GM12878 (cell line): ENCODE data around the gene FRRS1L. TPM values are rescaled to one million over a fixed set of nuclear protein-coding genes. Genes with fewer than 3 reads are reported as not detected.

Source experiments
- ATF7 ChIP-seq: fragments of 450-650 bp; IDR thresholded peaks from 2 replicates; pipeline ENCODE4 v1.6.1; 2016; ENCODE audit warnings: low read depth, mild to moderate bottlenecking
- CBX5 ChIP-seq: sonication (generic); IDR thresholded peaks from 2 replicates; pipeline ENCODE4 v1.6.1; 2016; ENCODE audit warnings: low read depth, moderate library complexity, mild to moderate bottlenecking, inconsistent platforms
- CREB1 ChIP-seq: IDR thresholded peaks from 2 replicates; pipeline ENCODE4 v1.6.1; 2012; ENCODE audit warnings: low read depth, mild to moderate bottlenecking, inconsistent platforms
- E4F1 ChIP-seq: fragments of 450-650 bp; IDR thresholded peaks from 2 replicates; pipeline ENCODE4 v1.6.1; 2018; ENCODE audit warnings: borderline replicate concordance, mild to moderate bottlenecking; ENCODE audit not compliant: partially characterized antibody
- FOS ChIP-seq: IDR thresholded peaks from 3 replicates; pipeline ENCODE4 v1.6.1; 2011; ENCODE audit warnings: borderline replicate concordance; ENCODE audit not compliant: insufficient read length; ENCODE audit errors: extremely low read depth
- GABPA ChIP-seq: IDR thresholded peaks from 2 replicates; pipeline ENCODE4 v1.6.1; 2014; ENCODE audit warnings: antibody characterized with exemption, low read depth, mild to moderate bottlenecking, inconsistent platforms
- GATAD2B ChIP-seq: fragments of 450-650 bp; conservative IDR thresholded peaks from 2 replicates; pipeline ENCODE4 v1.6.1; 2017; ENCODE audit warnings: low read depth, mild to moderate bottlenecking, moderate library complexity
- LARP7 ChIP-seq: fragments of 450-650 bp; IDR thresholded peaks from 2 replicates; pipeline ENCODE4 v1.6.1; 2017; ENCODE audit warnings: mild to moderate bottlenecking
- MLLT1 ChIP-seq: fragments of 450-650 bp; IDR thresholded peaks from 2 replicates; pipeline ENCODE4 v1.6.1; 2016; ENCODE audit warnings: mild to moderate bottlenecking
- MTA2 ChIP-seq: fragments of 450-650 bp; IDR thresholded peaks from 2 replicates; pipeline ENCODE4 v1.6.1; 2016; ENCODE audit warnings: low read depth, mild to moderate bottlenecking, moderate library complexity
- NBN ChIP-seq: fragments of 450-650 bp; IDR thresholded peaks from 2 replicates; pipeline ENCODE4 v1.6.1; 2016
- NR2C1 ChIP-seq: fragments of 450-650 bp; IDR thresholded peaks from 2 replicates; pipeline ENCODE4 v1.6.1; 2017; ENCODE audit warnings: antibody characterized with exemption, mild to moderate bottlenecking, moderate library complexity
- PAX5 ChIP-seq: IDR thresholded peaks from 2 replicates; pipeline ENCODE4 v1.6.1; 2011; ENCODE audit warnings: low read depth, low read length, borderline replicate concordance
- PML ChIP-seq: IDR thresholded peaks from 2 replicates; pipeline ENCODE4 v1.6.1; 2012; ENCODE audit warnings: low read length, inconsistent platforms
- RCOR1 ChIP-seq: conservative IDR thresholded peaks from 2 replicates; pipeline ENCODE4 v1.6.1; 2012; ENCODE audit warnings: low read depth, low read length, improper control_type of control experiment
- RUNX3 ChIP-seq: IDR thresholded peaks from 2 replicates; pipeline ENCODE4 v1.6.1; 2012; ENCODE audit warnings: low read length, inconsistent platforms
- SIX5 ChIP-seq: IDR thresholded peaks from 2 replicates; pipeline ENCODE4 v1.6.1; 2011; ENCODE audit warnings: mild to moderate bottlenecking, low read depth, low read length, moderate library complexity; ENCODE audit not compliant: severe bottlenecking
- SREBF1 ChIP-seq: IDR thresholded peaks from 2 replicates; pipeline ENCODE4 v1.6.1; 2012; ENCODE audit warnings: mild to moderate bottlenecking, low read length
- STAT1 ChIP-seq: fragments of 450-650 bp; conservative IDR thresholded peaks from 2 replicates; pipeline ENCODE4 v1.6.1; 2014; ENCODE audit warnings: antibody characterized with exemption, mild to moderate bottlenecking
- TAF1 ChIP-seq: IDR thresholded peaks from 2 replicates; pipeline ENCODE4 v1.6.1; 2011; ENCODE audit warnings: mild to moderate bottlenecking, low read depth, low read length, borderline replicate concordance
- ZBED1 ChIP-seq: IDR thresholded peaks from 2 replicates; pipeline ENCODE4 v1.6.1; 2016; ENCODE audit warnings: borderline replicate concordance
- ZNF687 ChIP-seq: fragments of 450-650 bp; IDR thresholded peaks from 2 replicates; pipeline ENCODE4 v1.6.1; 2017; ENCODE audit warnings: mild to moderate bottlenecking, moderate library complexity
- ZSCAN29 ChIP-seq: fragments of 450-650 bp; IDR thresholded peaks from 2 replicates; pipeline ENCODE4 v1.6.1; 2017; ENCODE audit warnings: mild to moderate bottlenecking, moderate library complexity
- polyA plus RNA-seq, 11 experiments: library from polyadenylated mRNA; depleted of rRNA in 4 of 11; unstranded in 6 of 11; stranded (reverse) in 5 of 11; fragments of >200 nt; fragmentation: Nextera tagmentation in 4 of 11; fragmentation: Illumina TruSeq in 1 of 11; extraction: Ambion mirVana in 4 of 11; extraction: Trizol in 1 of 11; gene quantifications; 1 replicate in 1 of 11; 2 replicates in 10 of 11; pipeline versions ENCODE4 v1.2.1 to v1.2.3, GENCODE V29; 2011 to 2016; ENCODE audit warnings: inconsistent platforms in 2 of 11, missing spikeins in 2 of 11, low read depth in 1 of 11
- total RNA-seq, 4 experiments: library from RNA; depleted of rRNA in 3 of 4; stranded (reverse); fragments of >200 nt in 3 of 4; fragmentation: Illumina TruSeq in 1 of 4; extraction: Trizol in 1 of 4; gene quantifications; 2 replicates each; pipeline versions ENCODE4 v1.2.1 to v1.2.3, GENCODE V29; 2013 to 2021

The FRRS1L gene
- total and polyA plus RNA-seq, 10 of the 15 experiments (the other 5 are each of a cell fraction or from before 2014, with no cell fraction given): not detected

GRCh38 chr9:109119439-109120203 lies 47.4 kb downstream of the FRRS1L start, which contains the start of gene TMEM245 (continued):
- TF ChIP-seq NBN: peak; percentile 75; the same call in 1 of the 2 replicates
- peak; percentile 65; the same call in 1 of the 2 replicates for TF ChIP-seq MLLT1
- peak; percentile 82 for TF ChIP-seq TAF1
- TF ChIP-seq LARP7: peak; percentile 91
- TF ChIP-seq ZSCAN29: peak; percentile 72; the same call in 1 of the 2 replicates
- 0 out of 2 replicates have a peak, but pooled peaks have one; percentile 19 for TF ChIP-seq MTA2
- peak; percentile 84 for TF ChIP-seq E4F1
- TF ChIP-seq PAX5: 0 out of 2 replicates have a peak, but pooled peaks have one; percentile 13
- TF ChIP-seq NR2C1: peak; percentile 73
- peak; percentile 63 for TF ChIP-seq ATF7
- peak; percentile 89 for TF ChIP-seq SREBF1
- 0 out of 2 replicates have a peak, but pooled peaks have one; percentile 25 for TF ChIP-seq STAT1
- TF ChIP-seq PML: 0 out of 2 replicates have a peak, but pooled peaks have one; percentile 53
- peak; percentile 94 for TF ChIP-seq SIX5
- peak; percentile 87; the same call in 1 of the 2 replicates for TF ChIP-seq GATAD2B
- TF ChIP-seq CREB1: peak; percentile 82
- peak; percentile 79; the same call in 1 of the 2 replicates for TF ChIP-seq RCOR1
- peak; percentile 47; the same call in 1 of the 2 replicates for TF ChIP-seq RUNX3
- peak; percentile 37; the same call in 1 of the 2 replicates for TF ChIP-seq GABPA
- TF ChIP-seq ZBED1: no peak
- peak; percentile 25; the same call in 1 of the 2 replicates for TF ChIP-seq CBX5
- TF ChIP-seq ZNF687: peak; percentile 68
- TF ChIP-seq FOS: no peak
